GM10266 (cell line): Measurements from ENCODE around the gene TXLNB.
"Not testable (repeated sequence)": the region's sequence is repeated elsewhere in the genome, so short reads cannot be mapped to it uniquely, and the experiment has no call there.

ENCODE experiments used
- DNase-seq: peaks from one replicate; pipeline ENCODE4 v3.0.0; 2012; ENCODE audit errors: extremely low spot score
- TF ChIP-seq, protein P1 (sequence below): IDR thresholded peaks from 2 replicates; pipeline ENCODE4 v1.5.1; 2012; ENCODE audit warnings: mild to moderate bottlenecking, low read depth; ENCODE audit not compliant: control insufficient read depth, insufficient read depth; ENCODE audit errors: missing control alignments

The TXLNB gene

DNA sequence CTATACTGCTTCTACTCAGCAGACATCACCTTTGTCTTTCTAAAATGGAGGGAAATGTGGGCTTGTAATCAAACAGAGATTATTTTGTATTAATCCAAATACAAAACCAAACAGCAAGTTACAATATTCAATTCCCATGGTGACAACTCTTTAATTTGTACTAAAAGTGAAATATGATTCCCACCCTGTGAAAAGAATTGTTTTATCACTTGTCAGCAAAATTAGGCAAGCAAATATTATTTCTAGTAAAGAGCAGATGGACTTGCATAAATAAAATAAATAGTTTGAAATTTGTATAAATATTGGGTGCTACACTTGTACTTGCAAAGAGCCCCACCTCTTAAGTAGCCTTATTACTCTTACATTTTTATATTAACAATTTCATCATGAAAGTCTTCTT lies 6.1 kb upstream of the TXLNB start:
- TF ChIP-seq, protein P1, sequence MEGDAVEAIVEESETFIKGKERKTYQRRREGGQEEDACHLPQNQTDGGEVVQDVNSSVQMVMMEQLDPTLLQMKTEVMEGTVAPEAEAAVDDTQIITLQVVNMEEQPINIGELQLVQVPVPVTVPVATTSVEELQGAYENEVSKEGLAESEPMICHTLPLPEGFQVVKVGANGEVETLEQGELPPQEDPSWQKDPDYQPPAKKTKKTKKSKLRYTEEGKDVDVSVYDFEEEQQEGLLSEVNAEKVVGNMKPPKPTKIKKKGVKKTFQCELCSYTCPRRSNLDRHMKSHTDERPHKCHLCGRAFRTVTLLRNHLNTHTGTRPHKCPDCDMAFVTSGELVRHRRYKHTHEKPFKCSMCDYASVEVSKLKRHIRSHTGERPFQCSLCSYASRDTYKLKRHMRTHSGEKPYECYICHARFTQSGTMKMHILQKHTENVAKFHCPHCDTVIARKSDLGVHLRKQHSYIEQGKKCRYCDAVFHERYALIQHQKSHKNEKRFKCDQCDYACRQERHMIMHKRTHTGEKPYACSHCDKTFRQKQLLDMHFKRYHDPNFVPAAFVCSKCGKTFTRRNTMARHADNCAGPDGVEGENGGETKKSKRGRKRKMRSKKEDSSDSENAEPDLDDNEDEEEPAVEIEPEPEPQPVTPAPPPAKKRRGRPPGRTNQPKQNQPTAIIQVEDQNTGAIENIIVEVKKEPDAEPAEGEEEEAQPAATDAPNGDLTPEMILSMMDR: no peak

DNA sequence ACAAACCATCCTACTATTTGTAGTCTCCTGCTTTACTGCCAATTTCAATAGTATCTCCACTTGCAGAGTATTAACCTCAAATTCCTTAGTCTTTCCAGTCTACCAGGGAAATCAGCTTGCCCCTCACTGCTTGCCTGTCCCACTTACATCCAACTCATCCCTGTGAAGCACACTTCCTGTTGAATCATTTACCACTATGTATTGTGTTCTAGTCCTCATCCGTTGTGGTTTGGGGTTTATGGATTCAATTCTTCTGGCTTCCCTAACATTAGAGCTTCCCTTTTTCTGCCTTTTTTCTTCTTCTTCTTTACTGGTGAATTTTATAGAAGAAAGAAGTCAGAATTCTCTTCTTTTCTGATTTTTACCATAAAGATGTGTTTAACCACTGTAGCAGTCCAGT lies 5.1 kb upstream of the TXLNB start:
- TF ChIP-seq, protein P1: no peak
- no peak for DNase-seq

More for the DNA sequence above, 6.1 kb upstream of the TXLNB start:
- DNase-seq: no peak

DNA sequence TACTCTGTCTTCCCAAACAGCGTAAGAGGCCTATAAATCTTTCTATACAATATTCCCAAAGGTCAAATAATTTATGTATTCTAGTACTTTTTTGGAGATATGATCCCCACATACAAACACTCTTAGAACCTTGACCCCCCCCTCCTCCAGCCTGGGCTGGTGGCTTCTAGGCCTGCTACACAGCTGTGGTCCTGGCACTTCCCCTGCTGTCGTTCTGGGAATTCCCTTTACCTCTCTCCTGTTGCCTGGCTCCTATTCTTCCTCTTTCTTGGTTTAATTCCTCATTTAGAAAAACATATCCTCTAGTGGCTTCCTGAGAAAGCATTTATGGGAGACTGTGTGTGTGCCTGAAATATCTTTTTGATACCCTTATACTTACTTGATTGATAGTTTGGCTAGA lies 4.1 kb upstream of the TXLNB start:
- DNase-seq: no peak
- TF ChIP-seq, protein P1: no peak

DNA sequence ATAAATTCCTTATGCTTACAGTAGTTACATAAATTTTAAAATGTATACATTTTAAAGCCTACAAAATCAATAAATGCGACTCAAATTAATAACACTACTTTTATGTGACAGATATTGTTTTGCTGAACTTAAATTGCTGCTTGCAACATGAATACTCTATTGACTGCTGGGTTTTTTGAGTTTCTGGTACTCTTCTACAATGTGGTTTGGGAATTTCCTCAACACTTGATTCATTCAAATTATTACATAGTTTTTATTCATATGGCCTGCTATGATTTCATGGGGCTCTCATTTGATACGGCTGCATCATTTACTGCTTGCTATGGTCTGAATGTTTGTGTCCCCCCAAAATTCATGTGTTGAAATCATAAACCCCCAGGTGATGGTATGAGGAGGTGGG lies 2.3 kb upstream of the TXLNB start:
- TF ChIP-seq, protein P1: no peak
- DNase-seq: no peak

DNA sequence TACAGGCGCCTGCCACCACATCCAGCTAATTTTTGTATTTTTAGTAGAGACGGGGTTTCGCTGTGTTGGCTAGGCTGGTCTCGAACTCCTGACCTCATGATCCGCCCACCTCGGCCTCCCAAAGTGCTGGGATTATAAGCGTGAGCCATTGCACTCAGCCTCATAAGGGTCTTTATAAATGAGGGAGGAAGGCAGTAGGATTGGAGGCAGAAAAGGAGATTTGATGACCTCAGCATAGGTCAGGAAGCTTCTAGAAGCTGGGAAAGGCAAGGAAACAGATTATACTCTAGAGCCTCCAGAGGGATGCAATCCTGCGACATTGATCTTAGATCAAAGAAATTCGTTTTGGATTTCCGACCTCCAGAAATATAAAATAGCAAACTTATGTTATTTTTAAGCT lies 1.4 kb upstream of the TXLNB start:
- DNase-seq: not testable (repeated sequence)

DNA sequence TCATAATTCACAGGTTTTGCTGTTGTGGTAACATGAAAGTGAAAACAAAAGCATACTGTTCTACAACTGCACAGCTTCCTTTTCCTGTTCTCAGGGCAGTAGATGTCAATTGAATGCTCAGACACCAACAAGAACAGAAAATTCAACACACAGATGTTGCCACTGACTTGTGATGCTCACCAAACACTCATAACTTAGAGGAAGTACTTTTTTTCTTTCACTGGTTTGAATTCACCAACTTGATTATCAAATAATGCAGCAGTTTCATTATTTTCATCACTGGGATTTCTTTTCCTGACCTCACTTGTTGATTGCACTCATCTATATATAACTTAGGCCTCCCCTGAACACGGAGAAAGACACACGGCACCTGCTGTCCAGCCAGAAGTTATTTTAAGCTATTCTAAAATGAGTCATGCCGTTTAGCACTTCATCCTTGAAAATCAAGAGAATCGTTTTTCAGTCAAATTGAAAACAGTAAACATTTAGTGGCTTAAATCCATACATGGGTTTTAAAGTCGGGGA lies 949 bp downstream of the TXLNB start:
- TF ChIP-seq, protein P1: no peak
- peak; percentile 71 for DNase-seq

DNA sequence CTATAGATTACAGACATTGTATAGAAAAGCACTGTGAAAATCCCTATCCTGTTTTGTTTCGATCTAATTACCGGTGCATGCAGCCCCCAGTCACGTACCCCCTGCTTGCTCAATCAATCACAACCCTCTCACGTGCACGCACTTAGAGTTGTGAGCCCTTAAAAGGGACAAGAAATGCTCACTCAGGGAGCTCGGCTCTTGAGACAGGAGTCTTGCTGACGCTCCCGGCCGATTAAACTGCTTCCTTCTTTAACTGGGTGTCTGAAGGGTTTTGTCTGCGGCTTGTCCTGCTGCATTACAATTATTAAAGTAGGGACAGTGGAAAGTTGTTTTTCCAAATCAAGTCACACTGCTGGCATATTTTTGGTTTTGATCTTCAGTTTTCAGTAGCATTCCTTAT lies 2.6 kb downstream of the TXLNB start:
- DNase-seq: no peak
- TF ChIP-seq, protein P1: no peak

DNA sequence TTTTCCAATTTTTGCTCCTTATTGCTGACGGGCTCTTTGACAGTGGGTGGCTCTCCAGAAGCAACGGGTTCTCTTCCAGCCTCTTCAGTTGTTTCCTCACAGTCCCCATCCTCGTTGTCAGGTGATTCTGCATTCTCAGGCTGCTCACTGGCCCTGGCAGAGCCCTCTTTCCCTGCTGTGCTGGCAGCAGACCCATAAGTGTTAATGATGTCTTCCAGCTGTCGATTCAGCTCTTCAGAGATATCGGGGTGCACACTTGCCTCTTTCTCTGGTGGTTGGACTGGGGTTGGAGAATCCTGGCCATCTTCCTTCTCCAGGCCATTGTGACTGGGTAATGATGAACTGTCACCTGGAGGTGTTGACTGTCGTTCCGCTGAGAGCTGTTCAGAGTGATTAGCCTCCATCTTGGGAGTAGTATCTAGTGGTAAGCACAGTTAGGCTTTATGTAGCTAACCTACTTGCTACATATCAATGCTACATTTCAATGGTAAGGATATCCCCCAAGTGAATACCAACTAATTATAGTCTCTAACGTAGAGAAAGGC lies 3.2 kb downstream of the TXLNB start:
- TF ChIP-seq, protein P1: no peak
- no peak for DNase-seq
